GM23248 (cell line): Measurements from ENCODE around the gene CA14. TPM values are rescaled to one million over a fixed set of nuclear protein-coding genes. Genes with fewer than 3 reads are reported as not detected.
A peak's percentile ranks its signal among the peaks of the same experiment; 100 is the strongest.

ENCODE experiments used
- DNase-seq: peaks from one replicate; pipeline ENCODE4 v3.0.0-alpha.2; 2015
- H2AFZ ChIP-seq: fragments of 200-600 bp; sonication (generic); 2 replicates; pipeline ENCODE4 v1.6.1; 2016; ENCODE audit warnings: antibody characterized with exemption
- H3F3A ChIP-seq: fragments of 200-600 bp; sonication (generic); 2 replicates; pipeline ENCODE4 v1.6.1; 2016; ENCODE audit warnings: mild to moderate bottlenecking, antibody characterized with exemption, mixed run types; ENCODE audit not compliant: insufficient read depth
- H3K27ac ChIP-seq: fragments of 200-600 bp; sonication (generic); 2 replicates; pipeline ENCODE4 v1.5.1; 2016; ENCODE audit warnings: mild to moderate bottlenecking
- H3K27me3 ChIP-seq: fragments of 200-600 bp; sonication (generic); replicated peaks from 2 replicates; pipeline ENCODE4 v1.6.1; 2016; ENCODE audit warnings: mild to moderate bottlenecking; ENCODE audit not compliant: insufficient read depth
- H3K36me3 ChIP-seq: fragments of 200-600 bp; sonication (generic); 2 replicates; pipeline ENCODE4 v1.6.1; 2016; ENCODE audit warnings: low read depth, mild to moderate bottlenecking
- H3K4me1 ChIP-seq: fragments of 200-600 bp; sonication (generic); 2 replicates; pipeline ENCODE4 v1.6.1; 2016; ENCODE audit warnings: mild to moderate bottlenecking; ENCODE audit not compliant: insufficient read depth
- H3K4me2 ChIP-seq: fragments of 200-600 bp; sonication (generic); one replicate; pipeline ENCODE4 v1.6.1; 2016; ENCODE audit warnings: mild to moderate bottlenecking; ENCODE audit not compliant: unreplicated experiment
- H3K4me3 ChIP-seq: fragments of 200-600 bp; sonication (generic); 2 replicates; pipeline ENCODE4 v1.5.1; 2016; ENCODE audit warnings: mild to moderate bottlenecking
- H3K79me2 ChIP-seq: fragments of 200-600 bp; sonication (generic); 2 replicates; pipeline ENCODE4 v1.6.1; 2016; ENCODE audit warnings: mild to moderate bottlenecking; ENCODE audit not compliant: insufficient read depth
- H3K9ac ChIP-seq: fragments of 200-600 bp; sonication (generic); 2 replicates; pipeline ENCODE4 v1.6.1; 2016; ENCODE audit warnings: mild to moderate bottlenecking
- H3K9me2 ChIP-seq: fragments of 200-600 bp; sonication (generic); 2 replicates; pipeline ENCODE4 v1.6.1; 2016; ENCODE audit warnings: mixed run types, mild to moderate bottlenecking, moderate library complexity; ENCODE audit not compliant: insufficient read depth
- H3K9me3 ChIP-seq: fragments of 200-600 bp; sonication (generic); one replicate; pipeline ENCODE4 v1.6.1; 2017; ENCODE audit warnings: low read depth
- H4K20me1 ChIP-seq: fragments of 200-600 bp; sonication (generic); 2 replicates; pipeline ENCODE4 v1.6.0; 2016; ENCODE audit not compliant: insufficient read depth
- EZH2 ChIP-seq: fragments of 200-600 bp; sonication (generic); IDR thresholded peaks from 2 replicates; pipeline ENCODE4 v1.6.1; 2018; ENCODE audit warnings: antibody characterized with exemption, mild to moderate bottlenecking; ENCODE audit not compliant: insufficient read depth, poor library complexity, severe bottlenecking
- EZH2phosphoT487 ChIP-seq: fragments of 200-600 bp; sonication (generic); IDR thresholded peaks from 2 replicates; pipeline ENCODE4 v1.6.1; 2018; ENCODE audit warnings: antibody characterized with exemption, moderate library complexity, mild to moderate bottlenecking, low read depth; ENCODE audit not compliant: insufficient read depth
- WGBS, 2 experiments: methylation state at CpG; one replicate each; pipeline ENCODE4 v1.1.6; 2015 to 2017; ENCODE audit warnings: low lambda C conversion rate in 2 of 2, low coverage in 1 of 2; ENCODE audit errors: missing lambda C conversion rate in 2 of 2; 5-methylcytosine and 5-hydroxymethylcytosine counted together
- in situ Hi-C: fragments of 300-500 bp; cut with MboI; formaldehyde crosslinking; loops from 2 replicates; pipeline ENCODE4 v1.15.0; 2020
- polyA plus RNA-seq: library from polyadenylated mRNA; unstranded; fragments of >200 nt; fragmentation: Nextera tagmentation; extraction: Ambion mirVana; gene quantifications from 2 replicates; pipeline ENCODE4 v1.2.1, GENCODE V29; 2016
- total RNA-seq: library from RNA; depleted of rRNA; stranded (reverse); fragments of >200 nt; shearing (Covaris generic); gene quantifications from 2 replicates; pipeline ENCODE4 v1.2.3, GENCODE V29; 2014

Gene CA14
- total and polyA plus RNA-seq, 2 experiments from 2014 or later, result not detected

GRCh38 chr1:150259217-150259616, 1.6 kb downstream of the CA14 start:
- no peak overlapping the region for H3K9ac ChIP-seq
- no peaks in the 10 kb centered on the region for H3K9me3 ChIP-seq
- no peak overlapping the region for H3K4me3 ChIP-seq
- TF ChIP-seq EZH2phosphoT487 (no peak), EZH2 (no peak)
- H3K9me2 ChIP-seq, result no peaks in the 10 kb centered on the region
- H3K27me3 ChIP-seq, result no peaks in the 10 kb centered on the region; the same call in none of the 2 replicates
- peaks cover 11% of the 10 kb centered on the region for H3K4me1 ChIP-seq
- peaks cover 15% of the 10 kb centered on the region for H3F3A ChIP-seq
- no peak overlapping the region for H2AFZ ChIP-seq
- DNase-seq, result no peak
- H3K4me2 ChIP-seq, result no peak overlapping the region
- in situ Hi-C loops, result no loop called here
- no peak overlapping the region for H3K27ac ChIP-seq
- H4K20me1 ChIP-seq, result no peaks in the 10 kb centered on the region
- no peaks in the 10 kb centered on the region for H3K36me3 ChIP-seq
- H3K79me2 ChIP-seq, result no peaks in the 10 kb centered on the region
- 45 to 48% methylated on average over 4 of the region's 4 CpGs for WGBS, 2 experiments

DNA sequence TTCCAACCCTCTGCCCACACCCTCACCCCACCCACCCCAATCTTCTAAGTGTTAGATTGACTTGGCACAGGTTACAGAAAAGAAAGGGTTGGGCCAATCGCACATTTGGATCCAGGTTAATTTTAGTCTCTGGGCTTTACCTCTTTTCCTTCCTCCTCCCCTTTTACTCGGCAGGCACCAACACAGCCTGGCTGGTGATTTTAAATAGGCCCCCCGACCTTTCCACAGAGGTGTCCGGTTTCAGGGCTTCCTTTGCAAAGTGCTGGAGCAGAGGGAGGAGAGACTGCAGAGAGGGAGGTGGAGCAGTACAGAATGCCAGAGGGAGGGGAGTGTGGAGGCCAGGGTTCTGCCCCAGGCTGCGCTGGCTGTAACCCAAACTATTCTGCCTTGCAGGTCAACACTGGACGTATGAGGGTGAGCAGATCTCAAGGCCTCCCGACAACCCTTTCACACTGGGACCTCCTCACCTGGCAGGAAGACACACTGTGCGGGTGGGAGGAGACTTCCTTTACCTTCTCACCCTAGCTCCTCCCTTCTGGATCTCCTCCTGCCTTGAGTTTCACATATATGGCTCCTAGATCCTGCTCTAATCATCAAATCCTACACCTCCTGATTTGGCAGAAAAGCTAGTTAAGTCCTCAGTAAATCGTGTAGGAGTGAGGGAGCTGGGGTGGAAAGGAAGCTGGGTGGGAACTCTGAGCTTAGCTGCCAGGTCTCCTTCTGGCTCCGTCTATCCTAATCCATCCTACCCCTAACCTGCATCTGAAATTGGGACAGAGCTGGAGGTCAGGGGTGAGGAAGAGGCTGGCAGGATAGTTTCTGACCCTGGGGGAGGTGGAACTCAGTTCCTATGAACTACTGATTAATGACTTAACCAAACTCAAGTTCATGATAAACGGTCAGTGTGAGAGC, 2.4 kb downstream of the CA14 start:
- WGBS, 2 experiments, result 14 to 21% methylated on average over 11 of the region's 11 CpGs
- no peak overlapping the region for H3K27ac ChIP-seq
- no peak for DNase-seq
- H3K4me2 ChIP-seq, result no peak overlapping the region
- no peaks in the 10 kb centered on the region for H3K9me2 ChIP-seq
- no peaks in the 10 kb centered on the region for H4K20me1 ChIP-seq
- H2AFZ ChIP-seq, result no peak overlapping the region
- TF ChIP-seq EZH2phosphoT487, result no peak
- TF ChIP-seq EZH2, result peak; percentile 20
- no peaks in the 10 kb centered on the region for H3K79me2 ChIP-seq
- H3K36me3 ChIP-seq, result 0 out of 2 replicates have a peak, but pooled peaks cover 6% of the 10 kb centered on the region
- no peak overlapping the region for H3K9ac ChIP-seq
- in situ Hi-C loops, result no loop called here
- H3K4me3 ChIP-seq, result no peak overlapping the region
- peaks cover 11% of the 10 kb centered on the region for H3K4me1 ChIP-seq
- H3F3A ChIP-seq, result peaks cover 13% of the 10 kb centered on the region
- no peaks in the 10 kb centered on the region for H3K9me3 ChIP-seq
- H3K27me3 ChIP-seq, result no peaks in the 10 kb centered on the region; the same call in none of the 2 replicates

- no peak for DNase-seq
- Histone ChIP-seq H3K9me3 (no peaks in the 10 kb centered on the region), H3K4me1 (peaks cover 2% of the 10 kb centered on the region), H3K79me2 (peaks cover 6% of the 10 kb centered on the region), H3K36me3 (0 out of 2 replicates have a peak, but pooled peaks cover 10% of the 10 kb centered on the region), H3K27ac (no peak overlapping the region), H3K4me3 (no peak overlapping the region), H3K9me2 (no peaks in the 10 kb centered on the region), H3K4me2 (no peak overlapping the region), H3K27me3 (no peaks in the 10 kb centered on the region; the same call in none of the 2 replicates), H3F3A (peaks cover 1% of the 10 kb centered on the region; the same call in 1 of the 2 replicates), H4K20me1 (no peaks in the 10 kb centered on the region), H3K9ac (no peak overlapping the region), H2AFZ (no peak overlapping the region)
- WGBS, 2 experiments, result 92 to 99% methylated on average over 6 of the region's 6 CpGs
- in situ Hi-C loops, result no loop called here
- no peak for TF ChIP-seq EZH2phosphoT487
- TF ChIP-seq EZH2, result no peak
Measured at GRCh38 chr1:150261367-150261766, 3.8 kb downstream of the CA14 start.

DNA sequence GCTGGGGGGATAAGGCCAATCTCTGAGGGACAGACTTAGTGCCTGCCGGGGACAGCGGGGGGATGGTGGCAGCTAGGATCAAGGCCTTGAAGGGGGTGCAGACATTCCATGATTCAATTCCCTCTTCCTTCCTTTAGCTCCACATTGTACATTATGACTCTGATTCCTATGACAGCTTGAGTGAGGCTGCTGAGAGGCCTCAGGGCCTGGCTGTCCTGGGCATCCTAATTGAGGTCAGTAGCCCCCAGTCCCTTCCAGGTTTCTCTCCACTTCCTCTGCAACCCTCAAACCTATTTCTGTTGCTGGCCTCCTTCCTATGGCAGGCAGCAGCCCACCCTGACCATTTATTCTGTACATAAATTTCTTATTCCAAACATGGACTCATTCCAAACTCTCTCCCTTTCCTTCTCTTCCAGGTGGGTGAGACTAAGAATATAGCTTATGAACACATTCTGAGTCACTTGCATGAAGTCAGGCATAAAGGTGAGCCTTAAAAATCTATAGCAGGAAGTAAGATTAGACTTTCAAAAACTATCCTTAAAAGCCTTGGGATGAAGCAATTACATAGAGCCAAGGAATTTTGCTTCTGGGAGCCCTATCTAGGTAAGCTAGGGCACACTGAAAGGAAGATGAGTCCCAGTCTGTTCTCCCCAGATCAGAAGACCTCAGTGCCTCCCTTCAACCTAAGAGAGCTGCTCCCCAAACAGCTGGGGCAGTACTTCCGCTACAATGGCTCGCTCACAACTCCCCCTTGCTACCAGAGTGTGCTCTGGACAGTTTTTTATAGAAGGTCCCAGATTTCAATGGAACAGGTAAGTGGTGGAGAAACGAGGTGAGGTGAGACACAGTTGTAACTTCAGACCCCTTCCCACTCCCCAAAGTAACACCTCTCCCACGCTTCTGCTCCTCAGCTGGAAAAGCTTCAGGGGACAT, 5.1 kb downstream of the CA14 start:
- no peaks in the 10 kb centered on the region for H4K20me1 ChIP-seq
- H3K9me3 ChIP-seq, result no peaks in the 10 kb centered on the region
- peaks cover 5% of the 10 kb centered on the region; the same call in 1 of the 2 replicates for H3K4me1 ChIP-seq
- 84 to 91% methylated on average over 6 of the region's 6 CpGs for WGBS, 2 experiments
- 0 out of 2 replicates have a peak, but pooled peaks cover 10% of the 10 kb centered on the region for H3K36me3 ChIP-seq
- TF ChIP-seq EZH2phosphoT487, result no peak
- no peaks in the 10 kb centered on the region for H3F3A ChIP-seq
- H3K79me2 ChIP-seq, result peaks cover 19% of the 10 kb centered on the region
- in situ Hi-C loops, result no loop called here
- no peak overlapping the region for H3K27ac ChIP-seq
- DNase-seq, result no peak
- no peaks in the 10 kb centered on the region for H3K9me2 ChIP-seq
- no peak overlapping the region for H3K9ac ChIP-seq
- H2AFZ ChIP-seq, result no peak overlapping the region
- no peak overlapping the region for H3K4me3 ChIP-seq
- no peaks in the 10 kb centered on the region; the same call in none of the 2 replicates for H3K27me3 ChIP-seq
- no peak overlapping the region for H3K4me2 ChIP-seq
